T-helper 1 cell (primary cell): ENCODE results near the gene GREM2.

Source experiments
- DNase-seq, 5 donors: peaks; one replicate each; pipeline ENCODE4 v3.0.0-alpha.2; 2012 to 2020

GREM2 gene

DNA sequence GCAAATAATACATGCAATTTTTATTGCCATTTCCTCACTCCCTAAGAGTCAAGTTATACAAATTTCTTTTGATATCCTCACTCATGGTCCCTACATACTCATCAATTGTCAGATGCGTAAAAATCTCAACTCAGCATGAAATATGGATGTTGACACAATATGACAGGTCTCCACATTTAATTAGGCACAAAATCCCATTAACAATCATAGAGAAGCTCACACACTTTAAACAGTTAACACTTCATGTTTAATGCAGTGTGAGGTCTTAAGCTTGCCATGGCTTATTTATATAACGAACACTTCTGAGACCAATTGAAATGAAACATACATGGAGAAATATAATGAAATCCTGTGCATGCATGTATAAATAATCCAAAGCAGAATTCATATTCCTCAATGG lies 58.6 kb downstream of the GREM2 start:
- DNase-seq: no peak

DNA sequence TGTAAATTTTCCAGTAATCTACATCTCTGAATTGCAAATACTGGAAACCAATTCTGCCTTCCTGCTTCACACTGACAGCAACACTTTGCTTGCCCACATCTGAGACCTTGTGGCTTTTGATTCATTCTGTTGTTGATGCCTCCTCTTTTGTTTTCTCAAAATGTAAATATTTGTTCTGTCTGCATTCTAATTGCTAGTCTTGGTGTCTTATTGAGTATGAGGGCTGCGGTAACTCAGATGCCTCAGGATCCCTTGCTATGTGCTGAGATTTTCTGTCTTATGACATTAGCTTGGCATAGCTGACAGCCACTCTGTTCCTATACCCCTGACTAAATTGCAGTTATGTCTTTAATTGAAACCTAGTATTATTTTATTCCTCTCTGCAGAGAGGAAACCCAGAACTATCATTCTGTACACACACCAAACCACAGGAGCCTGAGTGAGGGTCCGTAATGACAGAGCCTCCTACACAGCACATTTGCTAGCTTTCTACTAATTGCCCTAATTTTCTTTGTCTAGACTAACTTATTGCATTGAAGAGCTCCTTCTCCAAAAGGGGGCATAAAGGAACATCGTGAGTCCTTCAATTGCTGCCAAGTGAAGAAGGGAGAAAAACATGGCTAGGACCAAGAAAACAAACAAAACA lies 72.1 kb downstream of the GREM2 start:
- DNase-seq: peak in 1 of 5 donors; percentile 40

DNA sequence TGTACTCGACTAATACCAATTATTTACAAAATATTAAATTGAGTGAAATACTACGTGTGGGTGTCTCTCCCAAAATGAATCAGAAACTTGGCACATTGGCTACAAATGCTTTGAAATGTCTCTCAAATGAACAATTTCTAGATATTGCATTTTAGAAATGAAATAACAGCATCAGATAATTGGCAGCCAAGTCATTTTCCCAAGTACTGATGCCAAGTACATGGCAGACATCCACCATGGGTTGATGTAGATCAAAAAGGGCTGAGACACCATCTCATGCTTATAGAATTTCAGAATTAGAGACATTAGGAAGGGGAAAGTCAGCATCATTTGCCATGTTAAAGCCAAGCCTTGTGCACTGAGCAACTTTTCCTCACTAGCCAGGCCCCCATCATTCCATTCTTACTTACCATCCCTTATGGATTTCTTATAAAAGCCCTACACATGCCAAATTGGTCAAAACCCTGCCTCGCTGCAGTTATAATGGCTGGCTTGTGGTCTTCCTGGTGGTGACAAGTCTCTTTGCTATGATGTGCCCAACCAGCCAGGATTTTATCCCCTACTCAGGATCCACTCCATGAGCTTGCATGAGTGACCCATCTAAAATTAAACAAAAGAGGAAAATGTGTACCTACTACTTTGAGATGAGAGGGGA lies 73.1 kb downstream of the GREM2 start:
- no peak for DNase-seq

DNA sequence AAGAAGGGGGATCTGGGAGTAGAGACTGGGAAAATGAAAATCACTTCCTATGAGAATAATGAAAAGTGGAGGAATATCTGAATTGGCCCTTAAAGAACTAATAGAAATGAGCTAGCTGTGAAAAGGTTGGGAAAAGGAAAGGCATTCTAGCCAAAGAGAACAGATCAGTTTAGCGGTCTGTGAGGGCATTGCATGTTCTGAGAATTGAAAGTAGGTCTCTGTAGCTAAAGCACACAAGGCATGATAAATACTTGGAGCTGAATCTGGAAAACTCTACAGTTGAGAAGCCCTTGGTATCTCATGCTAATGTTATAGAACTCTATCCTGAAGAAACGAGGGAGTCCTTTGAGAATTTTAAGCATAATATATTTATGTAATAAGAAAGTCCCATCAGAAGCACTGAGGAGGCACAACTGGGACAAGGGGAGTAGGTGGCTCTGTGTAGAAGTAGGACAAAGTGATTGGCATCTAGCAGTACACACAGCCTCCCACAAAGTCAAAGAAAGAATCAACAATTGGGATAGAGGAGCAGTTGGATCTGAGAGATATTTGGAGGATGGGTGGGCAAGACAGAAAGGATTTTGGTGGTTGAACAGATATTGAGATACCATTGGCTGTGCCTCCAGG lies 78.7 kb downstream of the GREM2 start:
- no peak for DNase-seq

DNA sequence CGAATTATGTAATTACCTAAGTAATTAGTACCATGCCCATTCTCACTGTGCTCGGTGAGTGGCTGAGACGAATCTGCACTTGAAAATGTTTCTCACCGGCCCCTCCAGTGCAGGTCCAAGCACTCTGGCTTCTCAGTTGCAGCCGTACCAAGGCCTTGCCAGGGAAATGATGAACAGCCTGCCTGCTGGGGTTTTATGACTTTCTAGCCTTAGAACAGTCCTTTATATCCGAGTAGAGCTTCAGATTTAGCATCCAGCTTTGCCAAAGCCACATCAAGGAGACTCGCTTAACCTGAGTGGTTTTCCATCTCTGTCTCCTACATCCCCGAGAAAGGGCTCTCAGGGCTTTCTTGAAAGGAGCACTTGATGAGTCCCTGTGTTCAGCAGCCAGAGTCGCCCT lies 83.4 kb downstream of the GREM2 start:
- DNase-seq: no peak

DNA sequence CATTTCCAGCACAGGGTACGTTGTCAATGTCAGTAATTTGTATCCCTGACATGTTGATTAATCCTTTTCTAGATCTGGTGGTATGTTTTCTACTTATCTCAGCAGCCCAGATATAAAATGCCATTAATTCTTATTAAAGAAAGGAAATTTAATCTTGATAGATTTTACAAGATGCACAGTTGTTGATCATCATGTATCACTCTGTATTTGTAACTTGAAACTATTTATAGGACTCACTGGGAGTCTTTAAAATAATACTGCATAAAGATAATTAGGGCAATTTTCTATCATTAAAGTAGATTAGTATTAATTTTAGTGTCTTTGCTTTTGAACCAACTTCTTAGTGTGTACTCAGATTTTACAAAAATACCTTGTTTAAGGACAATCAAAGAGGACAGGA lies 84.9 kb downstream of the GREM2 start:
- DNase-seq: no peak

DNA sequence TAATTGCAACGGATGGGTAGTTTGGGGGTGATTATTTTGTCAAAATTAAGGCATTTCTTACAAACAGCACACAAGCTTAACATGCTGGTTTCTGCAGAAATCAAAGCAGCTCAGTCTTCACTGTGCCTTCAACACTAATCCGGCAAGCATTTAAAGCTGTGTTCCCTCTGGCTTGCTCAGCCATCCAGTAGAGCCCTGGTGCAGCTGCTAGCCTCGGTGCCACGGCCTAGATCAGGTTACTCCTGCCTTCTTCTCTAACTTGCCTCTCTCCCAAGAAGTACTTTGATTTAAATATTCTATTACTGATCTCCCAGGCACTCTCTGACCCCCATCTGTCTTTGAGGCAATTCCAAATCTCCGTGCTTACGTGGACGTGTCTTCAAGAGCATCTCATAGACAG lies 85.6 kb downstream of the GREM2 start:
- DNase-seq: no peak

DNA sequence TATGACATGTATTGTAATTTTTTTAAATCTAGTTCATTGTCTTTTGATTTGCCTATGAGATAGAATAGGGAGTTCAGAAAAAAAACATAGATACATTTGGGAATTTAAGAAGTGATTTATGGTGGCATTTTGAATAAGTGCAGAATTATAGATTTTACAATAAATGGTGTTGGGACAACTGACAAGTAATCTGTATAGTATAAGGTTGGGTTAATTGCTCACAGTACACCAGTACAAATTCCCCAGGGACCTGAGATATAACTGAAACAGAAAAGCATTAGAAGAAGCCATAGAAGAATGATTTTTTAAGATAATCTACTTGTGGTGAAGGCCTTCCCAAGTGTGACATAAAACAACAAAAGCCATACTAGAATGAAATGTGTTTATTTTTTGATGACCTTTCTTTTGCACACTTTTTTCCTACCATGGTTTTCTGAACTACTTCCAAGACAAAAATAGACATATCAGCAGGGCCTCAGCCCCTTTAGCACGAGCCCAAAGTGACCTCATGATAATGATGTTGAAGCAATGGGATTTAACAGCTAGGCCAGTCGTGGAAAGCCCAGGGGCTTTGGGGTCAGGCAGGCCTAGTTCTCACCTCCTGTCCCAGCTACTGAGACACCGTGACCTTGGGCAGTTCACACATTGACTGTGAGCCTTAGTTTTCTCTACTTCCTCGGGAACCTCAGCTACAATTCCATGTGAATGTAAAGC lies 87.4 kb downstream of the GREM2 start:
- DNase-seq: no peak

DNA sequence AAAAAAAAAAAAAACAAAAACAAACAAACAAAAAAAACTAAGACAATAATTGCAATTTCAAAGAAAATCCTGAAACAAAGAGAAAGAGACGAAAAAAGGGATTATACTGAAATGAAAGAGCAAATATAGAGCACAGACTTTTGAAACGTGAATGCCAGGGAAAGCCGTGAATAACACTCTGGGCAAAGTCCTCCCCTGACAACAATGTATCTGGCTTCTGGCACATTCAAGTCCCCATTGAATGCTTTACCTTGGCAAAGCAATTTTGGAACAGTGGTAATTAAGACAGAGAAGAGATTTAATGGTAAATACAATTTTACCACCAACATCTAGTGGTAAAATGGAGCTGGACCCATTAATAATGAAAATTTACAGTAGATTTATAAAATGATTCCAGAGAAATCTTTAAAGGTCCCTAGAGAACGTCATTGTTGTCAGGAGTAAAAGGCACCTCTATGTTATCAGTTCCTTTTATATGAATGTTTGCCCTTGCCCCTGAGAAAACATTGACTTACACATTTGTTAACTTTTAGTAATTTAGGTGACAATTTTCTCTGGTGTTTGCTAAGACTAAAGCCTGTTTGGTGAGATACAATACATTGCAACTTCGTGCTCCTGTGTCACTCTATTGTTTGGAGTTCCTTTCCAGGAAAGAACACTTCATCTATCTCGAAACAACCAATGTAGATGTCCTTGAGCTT lies 89.7 kb downstream of the GREM2 start:
- DNase-seq: no peak

DNA sequence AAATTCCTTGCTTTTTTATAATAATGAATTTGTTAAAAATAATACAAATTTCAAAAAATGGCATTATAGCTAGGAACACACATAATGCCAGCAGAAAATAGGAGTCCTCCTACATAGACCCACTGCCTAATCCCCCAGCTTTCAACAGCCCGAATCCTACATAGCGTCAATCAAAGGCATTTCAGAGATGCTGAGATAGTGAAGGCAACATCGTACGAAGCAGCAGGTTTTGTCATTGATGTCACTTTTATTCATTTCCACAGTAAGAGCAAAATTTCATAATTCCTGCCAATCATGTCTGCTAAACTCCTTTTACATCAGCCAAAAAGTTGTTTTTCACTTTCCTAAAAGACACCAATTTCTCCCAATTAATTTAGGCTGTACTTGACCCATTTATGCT lies 94.1 kb downstream of the GREM2 start:
- no peak for DNase-seq

DNA sequence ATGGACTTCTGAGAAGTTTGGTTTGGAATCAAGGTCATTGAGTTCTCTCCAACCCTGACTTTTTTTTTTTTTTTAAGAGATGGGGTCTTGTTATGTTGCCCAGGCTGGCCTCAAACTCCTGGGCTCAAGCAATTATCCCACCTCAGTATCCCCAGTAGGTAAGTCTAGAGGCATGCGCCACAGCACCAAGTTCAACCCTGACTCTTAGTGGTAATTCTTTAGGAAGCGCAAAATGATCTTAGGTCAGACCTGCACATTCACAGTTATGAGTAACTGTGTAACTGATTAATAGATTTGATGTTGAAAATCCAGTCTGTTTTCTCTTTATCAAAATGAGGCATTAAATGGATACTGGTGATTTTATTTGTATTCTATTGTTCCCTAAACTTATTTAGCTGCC lies 95.9 kb downstream of the GREM2 start:
- DNase-seq: no peak

DNA sequence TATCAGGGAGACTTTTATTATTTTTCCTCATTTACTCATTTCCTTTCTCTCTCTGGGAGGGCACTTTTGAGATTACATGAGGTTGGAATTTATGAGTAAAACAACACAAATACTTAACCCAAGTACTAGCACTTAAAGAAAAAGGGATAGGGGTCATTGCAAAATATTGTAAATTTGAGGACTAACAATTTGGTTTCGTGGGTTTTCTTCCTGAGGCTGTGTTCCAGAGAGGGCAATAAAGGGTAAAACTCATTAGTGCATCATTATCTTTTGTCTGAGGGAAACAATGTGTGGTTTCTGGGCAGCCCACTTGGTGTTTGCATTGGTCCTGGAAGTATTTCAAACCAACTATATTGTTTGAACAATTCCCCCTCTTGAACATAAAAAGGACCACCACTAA lies 96.5 kb downstream of the GREM2 start:
- DNase-seq: no peak

DNA sequence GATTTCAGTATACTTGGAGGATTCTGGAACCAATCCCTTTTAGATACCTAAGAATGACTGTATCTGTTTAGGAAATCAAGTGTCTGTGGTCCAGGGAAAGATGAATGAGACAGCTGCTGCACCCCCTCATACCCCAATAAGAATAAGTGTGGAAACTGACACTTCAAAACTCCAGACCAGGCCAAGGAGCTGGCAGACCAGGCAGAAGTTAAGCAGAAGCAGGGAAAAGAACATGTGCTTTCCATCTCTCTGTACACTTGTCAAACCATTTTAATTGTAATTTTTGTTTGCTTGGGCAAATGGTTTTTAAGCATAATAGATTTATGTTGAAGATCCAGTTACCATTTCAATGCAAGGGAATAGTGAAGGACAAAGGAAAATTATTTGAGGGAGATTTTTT lies 100.2 kb downstream of the GREM2 start:
- DNase-seq: no peak

DNA sequence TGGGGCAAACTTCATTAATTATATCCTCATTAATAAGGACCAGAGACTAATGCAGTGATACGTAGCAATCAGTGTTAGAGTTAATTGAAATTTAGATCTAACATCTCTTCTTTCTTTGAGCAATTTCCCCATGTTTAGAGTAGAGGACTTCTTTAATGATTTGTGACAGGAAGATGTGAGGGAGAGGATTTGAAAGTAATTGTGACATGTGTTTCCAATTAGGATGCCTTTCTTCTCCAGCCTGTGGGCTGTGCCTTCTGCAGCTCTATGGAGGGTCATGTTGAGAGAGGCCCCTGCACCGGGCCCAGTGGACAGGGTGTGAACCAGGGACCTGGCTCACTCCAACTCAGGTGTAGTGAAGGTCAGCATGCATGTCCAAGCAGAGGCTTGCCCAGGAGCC lies 103.0 kb downstream of the GREM2 start:
- DNase-seq: no peak

DNA sequence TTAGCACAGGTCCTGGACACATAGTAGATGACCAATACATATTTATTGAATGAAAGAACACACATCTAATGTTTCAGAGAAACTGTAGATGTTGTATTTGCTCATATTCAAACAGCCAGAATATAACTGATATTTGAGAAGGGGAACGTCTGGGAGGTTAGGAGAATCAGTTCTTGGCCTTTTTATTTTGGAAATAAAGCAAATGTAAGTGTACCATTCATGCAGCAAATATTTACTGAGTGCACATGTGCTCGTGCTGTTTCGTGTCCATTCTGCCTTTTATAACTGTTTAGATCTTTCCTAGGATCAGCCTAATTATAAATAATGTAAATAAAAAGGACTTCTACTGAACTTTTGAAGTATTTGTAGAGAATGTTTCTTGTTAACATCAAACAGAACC lies 103.8 kb downstream of the GREM2 start:
- no peak for DNase-seq

DNA sequence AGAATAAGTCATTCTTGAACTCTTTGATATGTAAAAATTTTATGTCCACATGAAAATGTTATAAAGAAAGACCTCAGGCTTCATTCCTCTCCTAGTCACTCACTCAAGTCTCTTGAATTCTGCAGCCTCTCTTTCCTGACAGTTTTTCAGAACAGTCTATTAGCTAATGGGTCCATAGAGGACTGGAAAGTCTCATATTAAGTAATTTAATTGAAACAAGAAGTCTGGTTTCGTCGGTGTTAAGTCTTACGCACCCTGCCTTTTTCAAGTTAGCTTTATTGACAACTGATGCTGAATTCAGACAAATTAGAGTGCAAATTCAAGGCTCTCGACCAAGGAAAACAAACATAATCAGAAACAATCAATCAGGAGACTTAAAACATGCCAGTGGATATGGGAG lies 105.8 kb downstream of the GREM2 start:
- no peak for DNase-seq

DNA sequence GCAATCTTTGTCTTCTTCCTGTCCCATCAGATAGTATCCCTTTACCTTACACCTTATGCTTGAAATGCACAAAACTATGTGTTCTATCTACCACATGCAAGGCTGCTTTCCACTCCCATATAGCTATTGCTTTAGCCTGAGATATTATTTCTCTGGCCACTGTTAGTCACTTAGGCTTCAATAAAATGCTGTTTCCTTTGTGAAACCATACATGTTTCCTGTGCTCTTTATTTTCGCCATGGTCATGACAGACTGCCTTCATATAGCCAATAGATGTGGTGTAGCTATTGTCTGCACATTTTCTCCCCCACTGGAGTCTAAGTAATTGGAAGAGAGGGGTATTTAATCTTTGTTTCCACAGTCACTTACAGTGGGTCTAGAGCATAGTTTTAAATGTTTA lies 108.4 kb downstream of the GREM2 start:
- no peak for DNase-seq

DNA sequence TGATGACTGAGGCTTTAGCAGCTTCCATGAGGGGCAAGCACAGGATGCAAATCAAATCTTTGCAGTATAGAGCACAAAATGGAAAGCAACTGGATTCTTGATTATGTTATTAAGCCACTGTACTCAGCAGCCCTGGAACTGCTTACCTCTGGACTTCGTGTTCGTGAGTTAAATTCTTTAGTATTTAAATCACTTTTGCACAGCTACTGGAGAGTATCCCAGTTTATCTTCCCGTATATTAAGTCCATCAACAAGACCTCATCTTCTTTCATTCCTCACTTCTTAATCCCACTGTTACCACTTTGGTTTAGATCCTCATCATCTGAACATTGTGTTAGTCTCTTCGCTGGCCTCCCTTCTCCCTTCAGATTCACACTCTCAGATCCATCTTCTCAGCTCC lies 108.9 kb downstream of the GREM2 start:
- no peak for DNase-seq

DNA sequence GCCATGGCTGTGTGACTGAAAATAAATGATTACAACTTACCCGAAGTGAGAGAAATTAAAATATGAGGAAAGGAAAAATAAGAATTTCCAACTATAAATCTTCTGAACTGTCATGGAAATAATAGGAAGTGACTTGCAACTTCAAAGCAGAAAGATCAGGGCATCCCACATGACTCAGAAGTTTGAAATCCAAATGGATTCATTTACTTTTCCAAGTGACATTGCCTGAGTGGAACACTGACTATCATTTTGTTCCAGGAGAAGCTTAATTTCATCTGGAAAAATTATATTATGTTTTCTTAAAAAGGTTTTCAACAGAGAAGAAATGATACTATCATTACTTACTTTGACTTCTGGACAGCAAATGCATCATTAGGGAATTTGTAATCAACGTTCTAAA lies 110.8 kb downstream of the GREM2 start:
- DNase-seq: no peak

DNA sequence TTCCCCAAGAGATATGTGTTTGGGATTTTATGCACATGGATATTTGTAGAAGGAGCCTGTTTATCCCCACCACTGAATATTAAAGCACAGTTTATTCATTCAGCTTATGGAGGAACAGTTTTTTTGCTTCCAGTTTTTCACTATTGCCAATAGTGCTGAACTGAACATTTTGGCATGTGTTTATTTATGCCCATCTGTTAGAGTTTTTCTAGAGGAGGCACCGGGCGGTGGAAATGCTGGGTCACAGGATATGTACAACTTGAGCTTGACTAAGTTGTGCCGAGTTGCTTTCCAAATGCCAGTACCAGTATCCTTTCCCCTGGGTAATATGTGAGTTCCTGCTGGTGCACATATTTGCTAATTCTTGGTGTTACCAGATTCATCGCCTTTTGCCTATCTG lies 111.3 kb downstream of the GREM2 start:
- no peak for DNase-seq

DNA sequence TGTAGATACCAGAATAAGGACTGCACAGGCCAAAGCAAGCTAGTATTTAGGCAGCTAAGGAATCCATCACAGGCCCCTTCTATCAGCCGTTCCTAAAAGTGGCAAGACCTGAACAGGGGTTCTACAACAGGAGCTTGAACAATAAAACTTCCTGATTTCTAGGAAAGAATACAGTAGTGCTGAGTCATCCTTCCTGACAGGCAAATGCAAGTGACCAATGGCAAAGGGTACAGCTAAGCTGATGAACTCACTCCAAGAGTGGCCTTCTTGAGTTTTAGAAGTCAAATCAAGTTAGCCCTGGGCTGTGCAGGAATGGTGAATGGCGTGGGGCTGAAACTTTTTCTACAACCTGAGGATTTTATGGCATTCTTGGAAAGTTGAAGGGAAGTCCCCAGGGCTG lies 112.9 kb downstream of the GREM2 start:
- peak in 1 of 5 donors; percentile 19 for DNase-seq

DNA sequence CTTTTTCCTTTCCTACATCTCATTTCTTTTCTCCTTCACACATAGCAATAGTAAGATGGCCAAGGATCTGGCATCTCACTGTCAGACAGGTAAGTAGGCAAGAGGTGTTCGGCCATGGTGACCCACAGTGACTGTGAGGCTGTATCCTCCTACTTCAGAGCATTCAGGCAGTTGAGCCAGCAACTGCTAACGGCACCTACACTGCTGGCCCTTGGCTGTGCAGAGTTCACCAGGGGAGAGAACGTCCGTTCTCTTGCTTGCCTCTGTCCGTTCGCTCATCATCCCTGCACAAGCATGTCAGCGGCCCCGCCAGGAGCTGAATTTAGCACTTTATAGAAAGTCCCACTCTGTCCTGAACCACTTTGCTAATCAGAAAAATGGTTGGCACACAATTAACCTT lies 113.6 kb downstream of the GREM2 start:
- no peak for DNase-seq

DNA sequence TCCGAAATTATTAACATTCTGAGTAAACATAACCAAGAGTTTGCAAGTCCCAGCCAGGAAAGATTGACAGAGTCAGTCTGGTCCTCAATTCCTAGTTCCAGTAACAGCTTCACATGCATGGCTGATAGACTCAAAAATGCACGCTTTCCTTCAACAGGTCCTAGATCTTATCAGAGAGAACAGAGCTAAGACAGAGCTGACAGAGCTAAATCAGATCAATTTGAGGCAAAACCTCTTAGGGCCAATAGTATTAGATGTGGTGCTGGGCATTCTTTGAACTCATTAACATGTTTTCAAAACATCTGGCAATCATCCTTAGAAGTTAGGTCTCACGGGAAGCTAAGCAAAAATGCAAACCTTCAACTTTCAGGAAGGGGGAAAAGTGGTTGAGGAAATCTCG lies 114.0 kb downstream of the GREM2 start:
- no peak for DNase-seq
